Inflammatory macrophage (primary cell): ENCODE results near the gene TSPAN16.

ENCODE experiments used
- DNase-seq, 2 donors: peaks; one replicate each; pipeline ENCODE4 v3.0.0-alpha.2; 2020 to 2022

The TSPAN16 gene

GRCh38 chr19:11268783-11269267, 27.1 kb upstream of the TSPAN16 start:
- DNase-seq: no peak

GRCh38 chr19:11269408-11269807, 26.6 kb upstream of the TSPAN16 start:
- no peak for DNase-seq

DNA sequence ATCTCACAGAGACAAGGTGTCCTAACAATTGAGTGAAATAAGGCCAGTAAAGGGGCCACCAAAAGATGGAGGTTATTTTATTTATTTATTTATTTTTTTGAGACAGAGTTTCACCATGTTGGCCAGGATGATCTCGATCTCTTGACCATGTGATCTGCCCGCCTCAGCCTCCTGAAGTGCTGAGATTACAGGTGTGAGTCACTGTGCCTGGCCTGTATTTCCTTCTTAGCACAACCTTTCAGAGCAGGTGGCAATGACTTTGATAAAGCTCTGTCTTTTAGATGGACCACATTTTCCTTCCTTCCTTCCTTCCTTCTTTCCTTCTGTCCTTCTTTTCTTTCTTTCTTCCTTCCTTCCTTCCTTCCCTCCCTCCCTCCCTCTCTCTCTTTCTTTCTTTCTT, 22.7 kb upstream of the TSPAN16 start:
- DNase-seq: no peak

- no peak for DNase-seq
Observed at GRCh38 chr19:11273989-11274388, 22.0 kb upstream of the TSPAN16 start.

DNA sequence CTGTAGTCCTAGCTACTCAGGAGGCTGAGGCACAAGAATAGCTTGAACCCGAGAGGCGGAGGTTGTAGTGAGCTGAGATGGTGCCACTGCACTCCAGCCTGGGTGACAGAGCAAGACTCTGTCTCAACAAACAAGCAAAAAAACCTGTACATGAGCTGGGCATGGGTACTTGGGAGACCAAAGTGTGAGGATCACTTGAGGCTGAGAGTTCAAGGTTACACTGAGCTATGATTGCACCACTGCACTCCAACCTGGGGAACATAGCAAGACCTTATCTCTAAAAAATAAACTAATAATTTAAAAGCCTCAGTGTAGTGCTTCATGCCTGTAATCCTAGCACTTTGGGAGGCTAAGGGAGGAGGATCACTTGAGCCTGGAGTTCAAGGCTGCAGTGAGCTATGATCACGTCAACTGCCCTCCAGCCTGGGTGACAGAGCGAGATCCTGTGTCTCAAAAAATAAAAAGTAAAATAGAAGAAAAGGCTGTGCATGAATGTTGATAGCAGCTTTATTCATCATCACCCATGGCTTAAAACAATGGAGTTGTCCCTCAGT, 21.4 kb upstream of the TSPAN16 start:
- DNase-seq: no peak

DNA sequence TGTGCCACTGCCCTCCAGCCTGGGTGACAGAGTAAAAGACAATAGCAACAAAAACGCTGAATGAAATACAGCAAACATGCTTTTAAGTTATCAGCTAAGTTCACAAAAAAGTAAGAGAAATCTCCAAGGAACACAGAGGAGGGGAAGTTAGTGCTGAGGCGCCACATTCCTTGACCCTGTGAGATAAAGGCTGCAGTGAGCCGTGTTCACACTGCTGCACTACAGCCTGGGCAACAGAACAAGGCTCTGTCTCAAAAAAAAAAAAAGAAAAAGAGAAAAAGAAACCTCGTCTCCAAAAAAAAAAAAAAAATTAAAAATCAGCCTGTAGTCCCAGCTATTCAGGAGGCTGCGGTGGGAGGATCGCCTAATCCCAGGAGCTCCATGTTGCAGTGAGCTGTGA, 17.3 kb upstream of the TSPAN16 start:
- DNase-seq: no peak

DNA sequence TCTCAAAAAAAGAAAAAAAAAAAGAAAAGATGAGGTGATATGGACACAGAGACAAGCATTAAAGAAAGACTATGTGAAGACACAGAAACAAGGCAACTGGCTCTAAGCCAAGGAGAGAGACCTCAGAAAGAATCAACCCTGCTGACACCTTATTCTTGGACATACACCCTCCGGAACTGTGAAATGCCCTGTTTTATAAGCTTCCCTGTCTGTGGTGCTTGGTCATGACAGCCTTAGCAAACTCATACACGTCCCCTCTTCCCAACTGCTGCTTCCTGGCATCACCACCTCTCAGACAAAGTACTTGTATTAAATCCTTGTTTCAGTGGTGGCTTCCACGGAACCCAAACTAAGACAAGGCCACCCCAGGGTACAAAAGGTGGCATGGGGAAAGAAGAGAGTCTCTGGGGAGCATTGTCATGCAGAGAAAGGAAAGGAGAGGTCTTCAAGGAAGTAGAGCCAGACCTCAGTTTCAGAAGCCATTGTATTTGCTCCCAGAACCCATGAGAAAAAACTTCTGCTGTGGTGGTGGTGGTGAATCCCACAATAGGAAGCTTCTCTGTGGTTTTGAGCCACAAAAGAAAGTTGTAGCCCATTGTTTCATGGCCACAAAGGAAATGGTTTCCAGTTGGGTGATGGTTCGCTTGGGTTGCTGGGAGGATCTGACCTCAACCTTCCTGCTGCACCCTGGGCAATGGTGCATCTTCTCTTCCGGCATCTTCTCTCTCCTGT, 16.3 kb upstream of the TSPAN16 start:
- peak; percentile 38 to 51 for DNase-seq

GRCh38 chr19:11281356-11282049, 14.5 kb upstream of the TSPAN16 start:
- DNase-seq: no peak

DNA sequence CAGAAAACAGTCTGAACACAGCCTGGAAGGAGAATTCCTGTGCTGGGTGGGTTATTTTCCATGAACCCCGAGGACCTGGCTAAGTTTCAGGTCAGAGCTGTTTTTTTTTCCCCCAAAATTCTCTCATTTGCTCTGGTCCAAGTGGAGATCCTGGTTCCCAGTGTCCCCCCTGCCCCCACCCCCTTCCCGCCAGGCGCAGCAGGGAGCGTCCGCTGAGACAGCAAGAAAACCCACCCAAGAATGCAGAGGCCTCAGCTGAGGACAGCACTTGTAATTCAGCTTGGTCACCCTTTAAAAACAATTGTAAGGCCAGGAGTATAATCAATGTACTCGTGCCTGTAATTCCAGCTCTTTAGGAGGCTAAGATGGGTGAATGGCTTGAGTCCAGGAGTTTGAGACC, 11.4 kb upstream of the TSPAN16 start:
- no peak for DNase-seq

GRCh38 chr19:11286312-11286974, 9.5 kb upstream of the TSPAN16 start:
- peak; percentile 75 to 84 for DNase-seq

- DNase-seq: peak; percentile 38 to 51
Observed at GRCh38 chr19:11288349-11288748, 7.6 kb upstream of the TSPAN16 start.

DNA sequence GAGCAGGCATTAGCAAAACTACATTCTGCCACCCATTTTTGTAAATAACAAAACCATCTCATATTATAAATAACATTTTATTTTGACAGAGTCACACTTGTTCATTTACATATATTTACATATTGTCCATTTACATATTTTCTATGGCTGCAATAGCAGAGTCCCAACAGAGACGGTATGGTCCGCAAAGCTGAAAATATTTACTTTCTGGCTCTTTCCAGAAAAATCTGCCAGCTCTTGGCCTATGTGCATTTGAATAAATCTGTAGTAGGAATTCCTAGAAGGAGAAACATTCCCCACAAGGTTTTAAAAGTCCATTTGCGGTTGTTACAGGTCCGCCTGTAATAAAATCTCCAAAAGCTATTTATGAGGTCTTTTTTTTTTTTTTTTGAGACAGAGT, 5.7 kb upstream of the TSPAN16 start:
- no peak for DNase-seq

- DNase-seq: peak in 1 of 2 donors; percentile 20
Observed at GRCh38 chr19:11291415-11291814, 4.5 kb upstream of the TSPAN16 start.

- DNase-seq: peak in 1 of 2 donors; percentile 33
Observed at GRCh38 chr19:11291991-11292390, 4.0 kb upstream of the TSPAN16 start.

GRCh38 chr19:11293433-11294389, 2.2 kb upstream of the TSPAN16 start:
- DNase-seq: peak; percentile 99

- DNase-seq: no peak
Observed at GRCh38 chr19:11295180-11295579, 780 bp upstream of the TSPAN16 start.

- DNase-seq: peak in 1 of 2 donors; percentile 20
Observed at GRCh38 chr19:11296264-11296663, 304 bp downstream of the TSPAN16 start.

GRCh38 chr19:11299946-11300810, 4.2 kb downstream of the TSPAN16 start:
- DNase-seq: peak; percentile 46 to 53

- DNase-seq: peak in 1 of 2 donors; percentile 34
Observed at GRCh38 chr19:11300811-11301120, 4.8 kb downstream of the TSPAN16 start.

DNA sequence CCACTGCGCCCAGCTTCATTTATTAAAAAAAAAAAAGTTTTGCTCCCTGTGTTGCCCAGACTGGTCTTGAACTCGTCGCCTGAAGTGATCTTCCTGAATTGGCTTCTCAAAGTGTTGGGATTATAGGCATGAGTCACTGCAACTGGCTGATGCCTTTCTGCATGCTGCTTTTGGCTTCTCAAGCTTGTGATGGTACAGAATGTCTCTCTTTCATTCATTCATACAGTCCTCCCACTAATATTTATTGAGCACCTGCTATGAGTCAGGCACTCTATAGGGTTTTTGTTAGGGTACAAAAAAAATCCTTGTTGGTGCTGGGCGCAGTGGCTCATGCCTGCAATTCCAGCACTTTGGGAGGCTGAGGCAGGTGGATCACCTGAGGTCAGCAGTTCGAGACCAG, 9.0 kb downstream of the TSPAN16 start:
- no peak for DNase-seq

DNA sequence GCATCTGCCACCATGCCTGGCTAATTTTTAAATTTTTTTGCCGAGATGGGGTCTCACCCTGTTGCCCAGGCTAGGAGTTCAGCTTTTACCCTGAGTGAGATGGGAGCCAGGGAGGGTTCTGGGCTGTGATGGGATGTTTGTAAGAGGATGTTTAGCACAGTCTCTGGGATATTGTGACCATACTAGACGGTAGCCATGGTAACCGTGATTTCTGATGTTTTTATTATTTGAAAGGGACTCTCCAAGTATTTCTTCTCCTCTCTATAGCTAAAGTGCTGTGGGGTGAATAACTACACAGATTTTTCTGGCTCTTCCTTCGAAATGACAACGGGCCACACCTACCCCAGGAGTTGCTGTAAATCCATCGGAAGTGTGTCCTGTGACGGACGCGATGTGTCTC, 10.4 kb downstream of the TSPAN16 start:
- no peak for DNase-seq
